Limb (tissue), 2 donors: Measurements from ENCODE around the gene NOCT.
"Not testable (repeated sequence)": the region's sequence is repeated elsewhere in the genome, so short reads cannot be mapped to it uniquely, and the experiment has no call there.

Experiments
- DNase-seq, 2 donors: peaks; one replicate each; pipeline ENCODE4 v3.0.0-alpha.2; 2016; ENCODE audit errors: extremely low spot score in 2 of 2

Gene NOCT

GRCh38 chr4:139009702-139010101, 5.9 kb upstream of the NOCT start:
- no peak for DNase-seq

GRCh38 chr4:139011225-139011950, 4.2 kb upstream of the NOCT start:
- no peak for DNase-seq

DNA sequence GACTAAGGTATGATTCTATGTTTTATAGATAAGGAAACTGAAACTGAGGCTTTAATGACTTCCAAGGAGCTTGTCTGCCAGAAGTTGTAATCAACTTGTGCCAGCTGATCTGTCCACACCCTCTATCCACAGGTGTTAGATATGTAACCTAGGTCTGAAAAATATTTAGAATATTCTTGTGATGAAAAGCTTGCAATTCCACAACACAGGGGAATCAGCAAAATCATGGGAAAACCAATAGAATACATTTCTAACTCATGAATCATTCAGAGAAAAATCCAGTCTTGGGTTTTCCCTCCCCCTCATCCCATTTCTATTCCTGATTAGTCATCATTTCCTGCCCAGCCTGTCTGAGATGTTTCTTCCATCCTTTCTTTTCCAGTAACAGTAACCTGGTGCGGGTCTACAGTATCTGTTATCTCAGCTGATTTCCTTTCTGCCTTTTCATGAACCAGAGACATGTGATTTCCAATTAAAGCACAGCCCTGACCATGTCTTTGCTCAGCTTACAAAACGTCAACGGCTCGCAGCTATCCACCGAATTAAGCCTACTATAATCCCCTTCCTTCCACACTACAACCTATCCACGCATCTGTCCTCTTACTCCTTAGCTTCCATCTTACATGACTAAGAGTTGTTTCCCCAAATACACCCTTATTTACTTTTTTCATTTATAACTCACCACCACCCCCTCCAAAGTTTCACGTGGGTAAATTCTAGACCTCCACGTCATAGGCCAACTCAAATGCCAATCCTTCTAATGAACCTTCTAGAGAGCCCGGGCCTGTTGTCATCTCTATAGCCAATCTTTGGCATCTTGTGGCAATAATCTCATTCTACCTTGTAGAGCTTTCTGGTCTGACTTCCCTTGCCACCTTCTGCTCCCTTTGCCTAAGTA, 961 bp upstream of the NOCT start:
- peak in 1 of 2 donors; percentile 38 for DNase-seq

DNA sequence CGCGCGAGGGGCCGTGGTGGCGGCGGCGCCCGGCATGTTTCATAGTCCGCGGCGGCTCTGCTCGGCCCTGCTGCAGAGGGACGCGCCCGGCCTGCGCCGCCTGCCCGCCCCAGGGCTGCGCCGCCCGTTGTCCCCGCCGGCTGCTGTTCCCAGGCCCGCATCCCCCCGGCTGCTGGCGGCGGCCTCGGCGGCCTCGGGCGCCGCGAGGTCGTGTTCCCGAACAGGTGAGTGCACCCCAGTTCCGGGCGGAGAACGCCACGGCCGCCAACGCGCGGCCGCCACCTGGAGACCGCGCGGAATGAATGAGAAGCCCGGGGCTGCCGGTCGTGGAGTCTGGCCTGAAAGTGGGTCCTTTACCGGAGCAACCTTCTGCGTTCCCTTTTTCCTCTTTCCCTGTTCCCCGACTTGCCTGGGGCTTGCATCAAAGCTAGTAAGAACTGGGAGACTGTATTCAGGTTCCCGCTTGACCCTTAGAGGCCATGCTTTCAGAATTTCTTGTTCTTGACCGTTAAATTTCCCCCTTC, 429 bp downstream of the NOCT start:
- no peak for DNase-seq

GRCh38 chr4:139017861-139018260, 2.3 kb downstream of the NOCT start:
- DNase-seq, result no peak

DNA sequence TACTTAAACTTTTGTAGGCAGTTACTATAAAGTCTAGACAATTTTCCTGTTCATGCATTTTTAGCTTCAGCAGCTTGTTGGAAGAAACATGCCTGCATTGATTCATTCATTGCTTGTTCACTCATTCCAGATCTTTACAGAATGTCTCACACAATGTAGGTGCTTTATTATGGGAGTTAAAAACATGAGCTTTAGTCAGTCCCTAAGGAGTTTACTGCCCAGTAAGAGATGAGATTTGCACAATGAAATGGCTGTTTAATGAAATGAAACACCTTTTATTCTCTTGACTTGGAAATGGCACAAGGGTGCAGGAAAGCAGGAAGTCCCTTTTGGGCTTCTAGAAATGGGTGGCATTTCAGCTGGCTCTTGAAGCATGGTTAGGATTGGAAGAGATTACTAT, 2.9 kb downstream of the NOCT start:
- DNase-seq, result no peak

DNA sequence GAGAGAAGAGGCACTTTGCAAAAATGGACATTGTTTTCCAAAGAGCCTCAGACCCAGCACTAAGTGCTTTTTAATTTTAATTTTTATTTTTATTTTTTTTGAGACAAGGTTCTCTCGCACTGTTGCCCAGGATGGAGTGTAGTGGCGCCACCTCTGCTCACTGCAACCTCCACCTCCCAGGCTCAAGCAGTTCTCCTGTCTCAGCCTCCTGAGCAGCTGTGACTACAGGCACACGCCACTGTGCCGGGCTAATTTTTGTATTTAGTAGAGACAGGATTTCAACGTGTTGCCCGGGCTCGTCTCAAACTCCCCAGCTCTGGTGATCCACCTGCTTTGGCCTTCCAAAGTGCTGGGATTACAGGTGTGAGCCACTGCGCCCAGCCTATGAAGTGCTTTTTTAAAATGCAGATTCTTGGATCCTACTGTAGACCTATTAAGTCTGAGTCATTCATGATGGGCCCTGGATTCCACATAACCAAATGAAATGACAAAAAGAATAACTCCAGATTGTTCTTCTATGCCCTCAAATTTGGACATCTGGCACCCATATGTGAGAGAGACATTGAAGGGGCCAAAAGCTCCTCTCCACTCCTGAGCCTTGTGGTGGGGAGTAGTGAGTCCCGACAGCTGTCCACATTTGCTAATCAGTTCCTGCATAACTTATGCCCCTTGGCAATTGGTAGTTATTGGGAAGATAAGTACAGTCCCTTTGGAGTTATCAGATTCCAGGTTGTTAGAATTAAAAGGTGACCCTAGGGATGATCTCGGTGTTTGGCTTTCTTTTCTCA, 3.6 kb downstream of the NOCT start:
- DNase-seq, result no peak

DNA sequence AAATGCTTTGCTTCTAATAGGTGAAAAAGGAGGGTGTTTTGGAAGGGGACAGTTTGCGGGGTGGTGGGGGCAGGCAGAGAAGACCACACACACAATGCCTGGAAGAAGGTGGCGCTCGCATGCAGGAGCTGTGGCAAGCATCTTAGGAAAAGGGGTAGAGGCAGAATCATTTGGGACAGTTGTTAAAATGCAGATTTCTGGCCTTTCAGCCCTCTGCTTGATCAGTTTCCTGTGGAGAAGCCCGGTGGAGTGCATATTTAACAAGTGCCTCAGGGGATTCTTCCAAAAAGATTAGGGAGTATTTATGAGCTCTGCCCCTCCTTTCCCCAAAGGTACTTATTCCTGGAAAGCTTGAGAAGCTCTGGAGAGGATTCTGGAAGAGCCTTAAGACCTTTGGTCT, 4.8 kb downstream of the NOCT start:
- no peak for DNase-seq

DNA sequence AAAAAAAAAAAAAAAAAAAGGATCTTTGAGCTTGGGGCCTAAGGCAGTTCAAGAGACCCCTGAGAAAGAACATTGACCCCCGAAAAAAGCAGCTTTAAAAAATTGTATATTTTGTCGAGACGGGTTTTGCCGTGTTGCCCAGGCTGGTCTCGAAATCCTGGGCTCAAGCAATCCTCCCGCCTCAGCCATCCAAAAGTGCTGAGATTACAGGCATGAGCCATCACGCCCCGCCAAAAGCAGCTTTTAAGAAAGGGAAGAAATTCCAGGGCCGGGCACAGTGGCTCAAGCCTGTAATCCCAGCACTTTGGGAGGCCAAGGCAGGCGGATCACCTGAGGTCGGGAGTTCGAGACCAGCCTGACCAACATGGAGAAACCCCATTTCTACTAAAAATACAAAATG, 5.5 kb downstream of the NOCT start:
- not testable (repeated sequence) for DNase-seq

DNA sequence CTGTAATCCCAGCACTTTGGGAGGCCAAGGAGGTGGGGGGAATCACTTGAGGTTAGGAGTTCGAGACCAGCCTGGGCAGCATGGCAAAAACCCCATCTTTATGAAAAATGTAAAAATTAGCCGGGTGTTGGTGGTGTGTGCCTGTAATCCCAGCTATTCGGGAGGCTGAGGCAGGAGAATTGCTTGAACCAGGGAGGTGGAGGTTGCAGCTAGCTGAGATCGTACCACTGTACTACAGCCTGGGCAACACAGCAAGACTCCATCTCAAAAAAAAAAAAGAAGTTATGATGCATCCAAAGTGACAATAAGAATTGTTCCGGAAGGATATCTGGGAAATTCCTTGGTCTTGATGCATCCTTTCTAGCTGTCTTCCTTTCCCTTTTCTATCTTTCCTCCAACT, 7.3 kb downstream of the NOCT start:
- DNase-seq, result no peak

DNA sequence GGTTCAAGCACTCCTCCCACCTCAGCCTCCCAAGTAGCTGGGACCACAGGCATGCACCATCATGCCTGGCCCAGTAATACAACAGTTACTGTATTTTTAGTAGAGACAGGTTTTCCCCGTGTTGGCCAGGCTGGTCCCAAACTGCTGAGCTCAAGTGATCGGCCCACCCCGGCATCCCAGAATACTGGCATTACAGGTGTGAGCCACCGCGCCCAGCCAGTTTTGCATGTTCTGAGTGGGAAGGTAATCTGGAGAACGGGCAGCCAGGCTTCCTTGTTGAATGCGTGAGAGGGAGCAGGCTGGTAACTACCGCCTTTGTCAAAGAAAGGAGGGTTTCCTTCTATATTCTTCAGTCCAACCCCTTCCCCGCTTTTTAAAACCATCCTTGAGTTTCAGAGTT, 9.1 kb downstream of the NOCT start:
- no peak for DNase-seq

GRCh38 chr4:139025841-139026240, 10.3 kb downstream of the NOCT start:
- no peak for DNase-seq

GRCh38 chr4:139027776-139028175, 12.2 kb downstream of the NOCT start:
- no peak for DNase-seq

DNA sequence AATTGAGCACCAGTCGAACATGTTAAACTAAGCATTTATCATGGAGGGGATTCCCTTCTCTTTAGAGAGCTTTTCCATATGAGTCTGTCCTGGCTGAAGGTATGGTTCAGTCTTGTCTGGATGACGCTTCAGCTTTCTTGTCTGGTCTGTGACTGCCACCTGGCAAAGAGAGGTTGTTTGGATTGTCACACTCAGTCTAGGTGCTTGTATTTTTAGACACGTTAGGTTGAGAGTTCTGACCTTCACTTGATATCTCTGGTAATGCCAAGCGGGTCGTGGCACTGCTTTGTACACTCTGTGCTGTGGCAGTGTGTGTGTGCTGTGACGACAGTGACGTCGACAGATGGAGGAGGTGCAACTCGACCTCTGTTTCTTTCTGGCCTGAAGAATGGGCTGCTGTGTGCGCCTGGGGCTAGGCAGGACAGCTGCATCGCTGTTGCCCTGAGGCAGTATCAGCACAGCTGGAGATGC, 12.6 kb downstream of the NOCT start:
- DNase-seq, result no peak

- not testable (repeated sequence) for DNase-seq
These were observed 14.3 kb downstream of the NOCT start for GRCh38 chr4:139029866-139030363.

DNA sequence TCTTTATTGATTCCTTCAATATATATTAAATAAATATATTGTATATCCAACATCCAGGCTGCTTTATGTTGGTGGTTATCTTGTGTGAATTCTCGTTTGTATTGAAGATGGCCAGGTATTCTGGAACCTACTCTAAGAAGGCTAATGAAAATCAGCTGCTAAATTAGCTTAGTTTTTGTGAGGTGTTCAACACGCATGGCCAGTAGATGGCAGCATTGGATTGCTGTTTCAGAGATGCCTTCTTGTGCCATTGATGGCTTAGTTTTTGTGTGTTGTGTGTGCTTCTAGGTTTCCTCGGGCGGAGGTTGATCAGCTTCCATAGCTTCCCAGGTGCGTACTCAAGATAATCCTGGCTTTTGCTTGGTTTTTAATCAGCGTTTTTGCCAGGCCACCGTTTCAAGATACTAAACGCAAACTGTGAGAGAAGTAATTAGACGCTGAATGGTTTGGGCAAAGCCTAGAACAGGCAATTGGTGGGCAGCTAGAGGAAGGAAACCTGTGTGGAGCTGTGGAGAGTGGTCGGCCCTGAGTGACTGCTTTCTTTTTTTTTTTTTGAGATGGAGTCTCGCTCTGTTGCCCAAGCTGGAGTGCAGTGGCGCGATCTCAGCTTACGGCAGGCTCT, 15.1 kb downstream of the NOCT start:
- peak; percentile 79 to 82 for DNase-seq

GRCh38 chr4:139035650-139036049, 20.1 kb downstream of the NOCT start:
- no peak for DNase-seq

DNA sequence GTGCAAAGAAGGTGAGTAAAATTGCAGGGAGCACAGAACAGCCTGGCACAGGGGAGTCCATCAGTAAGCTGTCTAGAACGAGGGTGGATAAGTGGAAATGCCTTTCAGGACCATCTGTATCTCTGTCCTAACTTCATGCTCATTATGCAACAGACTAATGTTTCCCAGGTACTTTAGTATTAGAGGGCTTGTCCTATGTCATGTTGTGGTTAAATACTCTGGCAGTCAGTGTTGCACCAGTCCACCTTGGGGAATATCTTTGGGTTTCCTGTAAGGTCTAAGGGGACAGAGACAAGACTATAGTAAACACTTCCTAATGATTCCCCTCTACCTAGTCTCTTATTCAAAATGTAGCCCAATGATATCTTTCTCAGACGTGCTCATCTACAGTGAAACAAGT, 21.3 kb downstream of the NOCT start:
- no peak for DNase-seq

DNA sequence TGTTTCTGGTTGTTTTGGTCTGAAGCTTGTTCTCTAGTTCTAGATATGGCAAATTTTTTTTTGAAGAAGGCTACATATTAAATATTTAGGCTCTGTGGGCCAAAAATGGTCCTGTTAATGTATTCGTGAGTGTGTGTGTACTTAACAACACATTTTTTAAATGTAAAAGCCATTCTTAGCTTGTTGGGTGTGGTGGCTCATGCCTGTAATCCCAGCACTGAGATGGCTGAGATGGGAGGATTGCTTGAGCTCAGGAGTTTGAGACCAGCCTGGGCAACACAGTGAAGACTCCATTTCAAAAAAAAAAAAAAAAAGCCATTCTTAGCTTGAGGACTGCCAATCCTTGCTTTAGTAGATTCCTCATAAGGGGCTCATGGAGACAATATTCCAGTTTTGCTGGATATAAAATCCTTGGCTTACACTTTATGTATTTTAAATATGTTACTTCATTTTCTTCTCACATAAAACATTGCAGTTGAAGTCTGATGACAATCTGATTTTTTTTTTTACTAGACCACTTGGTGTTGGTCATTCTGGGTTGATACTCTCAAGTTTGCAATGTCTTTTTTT, 23.4 kb downstream of the NOCT start:
- DNase-seq, result no peak

GRCh38 chr4:139042981-139043460, 27.4 kb downstream of the NOCT start:
- DNase-seq, result no peak
